Activated naive CD4-positive, alpha-beta T cell (primary cell): ENCODE measurements around the gene TAF4.
"Not testable (repeated sequence)": the region's sequence is repeated elsewhere in the genome, so short reads cannot be mapped to it uniquely, and the experiment has no call there.

ENCODE experiments used
- DNase-seq, 4 experiments: peaks; one replicate each; lab custom pipeline; 2025; lab: John Stamatoyannopoulos, UW

TAF4 gene

DNA sequence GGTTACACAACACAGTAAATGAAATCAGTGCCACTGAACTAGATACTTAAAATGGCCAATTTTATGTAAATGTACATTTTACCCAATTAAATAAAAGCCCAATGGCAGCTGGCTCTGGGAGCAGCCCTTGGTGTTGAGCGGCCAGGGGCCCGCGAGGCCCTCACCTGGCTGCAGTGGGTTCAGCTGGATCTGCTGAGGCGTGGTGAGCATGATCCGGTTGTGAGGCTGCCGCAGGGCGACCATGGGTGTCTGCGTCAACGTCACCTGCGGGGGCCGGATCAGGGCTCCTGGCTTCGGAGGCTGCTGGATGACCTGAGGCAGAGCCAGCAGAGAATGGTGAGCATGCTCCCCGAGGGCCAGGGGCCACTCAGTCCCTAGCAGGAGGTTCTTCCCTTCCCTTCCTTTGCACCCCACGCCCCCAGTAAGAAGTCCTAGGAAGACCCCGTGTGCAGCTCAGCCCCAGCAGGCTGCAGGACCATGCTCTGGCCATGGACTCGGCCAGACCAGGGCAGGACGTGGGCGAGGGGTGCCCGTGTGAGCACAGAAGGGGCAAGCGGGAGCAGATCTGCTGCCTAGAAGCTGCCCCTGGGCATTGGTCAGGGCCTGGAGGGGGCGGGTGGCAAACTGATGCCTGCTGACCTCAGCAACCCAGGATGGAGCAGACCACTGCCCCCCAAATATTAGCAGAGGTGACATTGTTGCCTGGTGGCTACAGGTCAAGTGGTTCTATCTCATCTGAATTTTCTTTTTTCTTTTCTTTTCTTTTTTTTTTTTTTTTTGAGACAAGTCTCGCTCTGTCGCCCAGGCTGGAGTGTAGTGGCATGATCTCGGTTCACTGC, 61.9 kb downstream of the TAF4 start:
- DNase-seq = no peak

- DNase-seq = no peak
These were observed 62.7 kb downstream of the TAF4 start for GRCh38 chr20:62002882-62003480.

GRCh38 chr20:62001178-62001715, 64.4 kb downstream of the TAF4 start:
- DNase-seq = no peak

DNA sequence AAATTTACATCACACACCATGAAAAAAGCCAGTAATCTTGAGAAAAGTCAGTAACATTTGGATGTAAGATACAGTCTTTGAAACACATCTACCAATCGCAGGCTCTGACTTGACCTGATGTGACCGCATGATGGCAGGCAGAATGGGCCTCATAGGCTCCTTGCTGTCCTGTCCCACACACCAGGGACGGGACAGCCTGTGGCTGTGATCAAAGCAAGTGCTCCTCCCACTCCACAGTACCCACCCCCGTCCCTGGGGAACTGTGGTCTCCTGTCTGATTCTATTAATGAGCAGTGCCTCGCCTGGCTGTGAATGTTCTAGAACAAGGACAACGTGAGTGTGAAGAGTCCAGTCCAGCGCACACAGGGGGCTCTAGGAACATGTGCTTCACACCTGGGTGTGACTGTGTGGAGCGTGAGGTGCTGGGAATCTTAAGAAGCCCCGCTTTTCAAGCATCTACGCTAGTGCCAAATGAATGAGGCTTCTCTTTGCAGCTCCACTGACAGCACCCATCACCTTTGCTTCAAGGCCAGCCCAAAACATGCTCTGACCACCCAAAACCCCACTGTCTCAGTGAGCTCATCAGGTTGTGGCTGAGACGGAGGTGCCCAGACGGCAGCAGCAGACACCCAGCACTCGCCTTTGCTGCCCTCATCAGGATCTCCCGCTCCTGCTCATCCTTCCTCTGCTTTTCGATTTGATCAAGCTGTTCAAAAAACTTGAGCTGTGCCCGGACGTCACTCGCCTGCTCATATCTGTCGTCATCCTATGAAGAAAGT, 67.1 kb downstream of the TAF4 start:
- no peak for DNase-seq

DNA sequence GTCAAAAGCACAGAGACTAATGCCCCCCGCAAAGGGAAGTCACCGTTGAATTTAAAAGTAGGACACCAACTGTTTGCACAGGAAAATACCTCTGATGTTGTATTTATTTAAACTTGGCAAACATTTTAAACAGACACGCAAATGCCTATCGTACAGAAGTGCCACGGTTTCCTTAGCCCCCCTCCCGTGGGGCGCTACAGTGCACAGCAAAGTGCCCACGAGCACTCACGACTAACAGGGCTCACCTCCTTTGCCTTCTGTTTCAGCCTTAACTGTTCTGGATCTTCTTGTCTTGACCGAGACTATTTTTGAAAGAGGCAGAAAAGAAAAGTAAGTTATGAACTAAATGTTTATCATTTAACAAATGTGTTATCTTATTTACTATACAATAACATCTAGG, 67.8 kb downstream of the TAF4 start:
- no peak for DNase-seq

- no peak for DNase-seq
These were observed 68.3 kb downstream of the TAF4 start for GRCh38 chr20:61997372-61997771.

DNA sequence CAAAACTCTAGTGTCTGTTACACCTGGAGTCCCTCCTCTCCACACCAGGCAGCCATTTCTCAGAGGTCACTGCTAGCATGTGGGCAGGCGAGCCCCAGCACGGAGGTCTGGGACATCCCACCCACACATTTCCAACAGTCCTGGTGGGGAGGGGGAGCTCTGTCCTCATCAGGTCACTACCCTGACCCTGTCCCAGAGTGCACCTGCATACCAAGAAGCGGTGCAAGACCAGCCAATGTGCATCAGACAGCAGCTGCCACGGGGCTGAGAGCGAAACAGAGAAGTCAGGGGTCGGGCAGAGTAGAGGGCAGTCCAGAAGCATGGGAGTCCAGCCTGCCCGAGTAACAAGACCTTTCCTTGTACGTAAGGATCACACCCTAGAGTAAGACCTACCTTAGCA, 71.1 kb downstream of the TAF4 start:
- DNase-seq = no peak

DNA sequence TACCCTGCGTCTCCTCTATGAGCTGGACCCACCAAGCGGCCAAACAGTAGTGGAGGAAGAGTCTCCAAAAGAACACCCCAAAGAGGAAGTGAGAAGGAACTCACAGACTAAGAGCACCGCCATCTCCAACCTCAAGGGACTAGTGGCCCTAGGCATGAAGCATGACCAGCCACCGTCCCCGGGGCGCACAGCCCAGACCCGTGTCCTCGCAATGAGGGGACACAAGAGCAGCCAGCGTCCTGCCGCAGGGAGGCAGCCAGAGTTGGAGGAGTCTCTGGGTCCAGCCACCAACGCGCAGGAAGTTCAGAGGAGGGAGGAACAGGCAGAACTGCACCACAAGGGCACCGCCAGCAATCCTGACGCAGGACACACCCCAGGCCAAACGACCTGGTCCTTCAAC, 72.6 kb downstream of the TAF4 start:
- DNase-seq = no peak

GRCh38 chr20:61991476-61991875, 74.2 kb downstream of the TAF4 start:
- DNase-seq = no peak

DNA sequence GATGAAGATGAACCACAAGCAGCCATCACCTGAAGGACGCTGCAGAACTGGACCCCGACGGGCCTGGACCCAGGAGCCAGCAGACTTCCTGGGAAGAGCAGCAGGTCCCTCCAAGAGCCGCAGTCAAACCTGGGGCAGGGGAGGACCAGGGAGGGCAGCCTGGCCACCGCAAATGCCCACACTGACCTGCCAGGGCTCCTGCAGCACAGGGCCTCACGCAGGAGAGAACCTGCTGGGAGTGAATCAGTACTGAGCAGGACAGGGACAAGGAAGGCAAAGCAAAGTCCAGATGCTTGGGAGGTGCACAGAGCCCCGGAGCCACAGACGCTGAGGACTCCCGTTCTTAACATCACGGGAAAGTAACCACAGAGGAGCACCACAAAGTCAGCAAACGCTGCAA, 75.2 kb downstream of the TAF4 start:
- no peak for DNase-seq

DNA sequence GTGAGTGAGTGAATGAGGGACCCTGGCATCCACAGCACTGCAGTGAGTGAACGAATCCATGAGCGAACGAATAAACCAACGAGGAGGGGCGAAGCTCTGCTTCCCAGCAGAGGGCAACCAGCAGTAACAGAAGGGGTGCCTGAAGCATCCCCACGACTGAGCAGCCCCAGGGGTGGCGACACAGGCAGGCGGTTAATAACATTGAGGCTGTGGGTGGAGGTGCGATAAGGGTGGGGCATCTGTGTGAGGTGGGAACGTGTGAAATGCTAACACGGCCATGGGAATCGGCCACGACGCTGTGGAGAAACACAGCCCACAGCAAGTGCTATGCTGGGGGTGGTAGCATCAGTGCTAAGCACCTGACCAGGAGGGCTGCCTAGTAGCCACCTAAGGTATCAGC, 75.9 kb downstream of the TAF4 start:
- no peak for DNase-seq

DNA sequence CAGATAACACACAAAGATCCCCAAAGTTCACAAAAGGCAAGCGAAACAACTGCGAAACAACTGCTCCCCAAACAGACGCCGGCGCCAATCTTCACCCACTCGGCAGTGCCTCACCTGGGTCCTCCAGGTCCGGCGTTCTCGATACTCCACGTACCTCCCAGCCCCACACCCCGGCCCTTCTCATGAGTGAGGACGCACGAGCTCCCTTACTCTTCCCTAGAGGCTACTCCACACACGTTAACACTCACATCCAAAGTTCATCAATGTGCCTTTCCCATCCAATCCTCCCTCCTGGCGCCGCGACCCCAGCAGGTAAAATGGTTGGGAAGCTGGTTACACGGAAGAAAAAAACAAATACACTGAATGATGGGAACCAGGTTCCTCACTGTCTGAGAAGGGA, 77.0 kb downstream of the TAF4 start:
- DNase-seq = no peak

- no peak for DNase-seq
These were observed 78.8 kb downstream of the TAF4 start for GRCh38 chr20:61986762-61987321.

DNA sequence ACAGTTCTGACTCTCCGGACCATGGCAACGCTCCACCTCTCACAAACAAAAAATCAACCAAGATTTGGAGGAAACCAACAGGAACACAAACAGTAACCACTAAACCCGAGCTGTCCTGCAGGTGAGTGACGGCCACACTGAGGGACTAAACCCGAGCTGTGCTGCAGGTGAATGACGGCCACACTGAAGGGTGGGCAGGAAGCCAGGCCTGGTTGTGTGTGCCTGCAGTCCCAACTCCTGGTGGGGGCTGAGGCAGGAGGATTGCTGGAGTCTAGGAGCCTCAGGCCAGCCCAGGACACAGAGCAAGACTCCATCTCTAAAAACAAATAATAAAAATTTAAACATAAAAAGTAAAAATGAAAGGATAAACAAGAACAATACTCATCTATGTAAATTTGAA, 80.6 kb downstream of the TAF4 start:
- no peak for DNase-seq

GRCh38 chr20:61984431-61984830, 81.2 kb downstream of the TAF4 start:
- DNase-seq = not testable (repeated sequence)

GRCh38 chr20:61983965-61984364, 81.7 kb downstream of the TAF4 start:
- no peak for DNase-seq

DNA sequence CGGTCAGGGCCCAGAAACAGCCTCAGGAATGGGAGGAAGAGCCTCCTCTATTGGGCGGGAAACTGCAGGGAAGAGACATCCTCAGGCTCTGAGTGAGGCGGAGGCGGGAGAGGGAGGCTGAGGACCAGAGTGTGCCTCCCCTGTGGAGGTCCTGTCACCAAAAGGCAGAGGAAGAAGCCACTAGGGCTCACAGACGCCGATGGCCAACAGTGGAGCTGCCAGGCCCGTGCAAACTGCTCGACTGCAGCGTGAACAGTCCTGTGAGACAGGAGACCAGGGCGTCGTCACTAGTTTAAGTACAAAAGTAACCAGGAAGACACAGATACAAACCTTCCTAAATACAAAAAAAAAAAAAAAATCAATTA, 82.7 kb downstream of the TAF4 start:
- DNase-seq = no peak

DNA sequence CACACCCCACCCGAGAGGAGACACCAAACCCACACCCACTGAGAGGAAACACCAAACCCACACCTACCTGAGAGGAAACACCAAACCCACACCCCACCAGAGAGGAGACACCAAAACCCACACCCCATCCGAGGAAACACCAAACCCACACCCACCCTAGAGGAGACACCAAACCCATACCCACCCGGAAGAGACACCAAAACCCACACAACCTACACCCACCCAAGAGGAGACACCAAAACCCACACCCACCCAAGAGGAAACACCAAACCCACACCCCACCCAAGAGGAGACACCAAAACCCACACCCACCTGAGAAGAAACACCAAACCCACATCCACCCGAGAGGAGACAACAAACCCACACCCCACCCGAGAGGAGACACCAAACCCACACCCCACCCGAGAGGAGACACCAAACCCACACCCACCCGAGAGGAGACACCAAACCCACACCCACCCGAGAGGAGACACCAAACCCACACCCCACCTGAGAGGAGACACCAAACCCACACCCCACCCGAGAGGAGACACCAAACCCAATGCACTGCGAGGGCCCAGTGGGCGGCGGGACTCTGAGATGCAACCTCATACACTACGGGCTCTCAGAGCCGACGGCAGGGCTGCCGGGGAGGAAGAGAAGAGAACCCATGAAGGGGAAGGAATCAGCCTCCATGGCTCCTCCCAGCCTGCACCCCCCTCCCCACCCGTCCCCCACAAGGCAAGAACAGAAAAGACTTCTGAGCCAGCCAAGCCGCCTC, 83.3 kb downstream of the TAF4 start:
- no peak for DNase-seq

GRCh38 chr20:61981691-61982090, 84.0 kb downstream of the TAF4 start:
- DNase-seq = not testable (repeated sequence)

DNA sequence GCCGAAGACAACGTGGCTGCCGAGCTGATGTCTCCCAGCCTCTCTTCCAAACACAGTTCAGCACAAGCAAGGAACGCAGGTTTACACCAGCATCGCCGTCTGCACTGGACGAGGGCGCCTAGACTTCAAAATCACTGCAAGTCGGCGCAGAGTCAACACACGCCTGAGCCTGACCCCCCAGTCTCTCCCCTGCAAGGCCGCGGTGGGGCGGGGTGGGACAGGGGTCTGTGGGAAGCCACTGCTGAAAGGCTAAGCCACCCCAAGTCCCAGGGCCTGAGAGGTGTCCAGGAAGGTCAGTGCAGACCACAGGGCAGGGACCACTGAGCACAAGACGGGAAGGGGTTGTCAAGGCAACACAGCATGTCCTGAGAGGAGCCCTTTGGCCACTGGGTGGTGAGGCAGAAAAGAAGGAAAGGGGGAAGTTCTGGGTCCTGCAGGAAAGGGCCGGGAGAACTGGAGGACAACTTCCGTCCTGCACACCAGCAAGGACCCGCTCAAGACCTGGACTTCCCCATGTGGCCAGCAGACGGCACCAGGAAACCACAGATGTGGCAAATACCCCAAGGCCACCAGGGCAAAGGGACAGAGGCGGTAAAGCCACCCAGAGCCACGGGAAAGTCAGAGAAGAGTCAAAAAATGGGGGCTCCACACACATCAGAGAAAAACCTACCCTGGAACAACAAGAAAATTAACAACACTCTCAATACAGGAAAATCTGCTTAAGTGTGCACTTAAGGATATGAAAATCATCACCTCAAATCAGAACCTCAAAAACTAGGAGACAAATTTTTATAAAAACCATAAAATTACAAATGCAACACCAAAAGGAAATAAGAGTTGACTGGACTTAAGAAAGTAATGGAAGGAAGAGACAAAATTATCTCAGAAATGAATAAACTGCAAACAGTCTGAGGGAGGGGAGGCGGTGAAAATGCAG, 84.8 kb downstream of the TAF4 start:
- DNase-seq = no peak
